NCI-H1092 treated with DMSO at 0.1 percent for 48 hours (cell line): Measurements from ENCODE around the gene HDAC4.

Experiments used
- DNase-seq: peaks from one replicate; lab custom pipeline; 2025; lab: John Stamatoyannopoulos, UW

Gene HDAC4

DNA sequence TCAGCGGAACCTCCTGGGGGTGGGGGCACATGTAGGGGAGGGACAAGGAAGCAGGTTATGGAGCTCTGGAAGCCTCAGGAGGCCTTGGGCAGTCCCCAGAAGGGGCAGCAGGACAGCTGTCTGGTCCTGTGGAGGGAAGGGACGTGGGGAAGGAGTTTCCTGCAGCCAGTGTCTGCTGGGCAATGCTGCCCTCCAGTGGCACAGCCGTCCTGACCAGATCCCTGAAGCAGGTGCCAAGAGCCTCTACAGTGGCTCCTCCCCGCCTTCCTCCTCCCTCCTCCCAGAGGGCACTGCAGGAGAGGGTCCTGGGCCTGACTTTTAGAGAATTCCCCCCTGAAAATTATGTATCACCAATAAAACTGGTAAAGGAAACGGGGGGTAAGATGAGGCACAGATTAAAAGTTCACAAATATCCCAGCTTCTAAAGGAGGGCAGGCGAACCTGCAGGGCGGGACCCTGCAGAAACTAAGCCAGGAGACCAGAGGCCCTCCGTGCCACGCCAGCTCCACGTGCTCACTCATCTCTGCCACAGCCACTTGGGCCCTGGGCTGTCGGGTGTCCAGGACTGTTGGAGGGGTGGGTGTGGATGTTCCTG is 294.4 kb downstream of the HDAC4 start:
- no peak for DNase-seq

DNA sequence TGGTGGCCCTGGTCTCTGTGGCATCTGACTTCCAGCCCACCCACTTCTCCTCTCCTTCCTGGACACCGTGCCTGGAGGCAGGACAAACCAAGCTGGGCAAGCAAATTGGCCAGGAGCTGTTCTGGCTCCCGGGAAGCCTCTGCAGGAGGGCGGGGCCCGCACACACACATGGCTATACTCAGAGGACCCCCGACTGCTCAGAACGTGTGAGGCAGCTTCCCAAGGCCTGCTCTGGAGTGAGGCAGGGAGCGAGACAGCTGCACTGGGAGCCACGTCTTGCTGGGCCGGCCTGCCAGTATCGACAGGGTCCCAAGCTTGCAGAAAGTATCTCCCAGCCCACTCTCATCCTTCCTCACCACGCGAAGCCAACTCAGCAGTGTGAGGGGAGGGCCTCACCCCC is 295.6 kb downstream of the HDAC4 start:
- no peak for DNase-seq

DNA sequence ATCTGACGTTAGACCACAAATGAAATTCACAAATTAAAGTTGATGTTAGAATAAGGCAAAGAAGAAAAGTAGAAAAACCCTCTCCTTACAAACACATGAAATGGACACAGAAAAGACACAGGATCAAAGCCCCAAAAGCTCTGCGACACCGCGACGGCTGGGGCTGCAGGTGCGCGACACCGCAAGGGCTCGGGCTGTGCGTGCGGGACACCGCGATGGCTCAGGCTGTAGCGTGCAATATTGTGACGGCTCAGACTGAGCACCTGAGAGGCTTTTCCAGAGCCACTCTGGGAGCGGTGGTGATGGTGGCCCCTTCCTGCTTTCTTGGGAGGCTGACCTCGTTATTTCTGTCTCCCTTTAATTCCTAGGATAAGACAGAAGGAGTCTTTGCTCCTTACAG is 296.0 kb downstream of the HDAC4 start:
- no peak for DNase-seq

GRCh38 chr2:239103125-239104098 is 297.4 kb downstream of the HDAC4 start:
- DNase-seq: no peak

DNA sequence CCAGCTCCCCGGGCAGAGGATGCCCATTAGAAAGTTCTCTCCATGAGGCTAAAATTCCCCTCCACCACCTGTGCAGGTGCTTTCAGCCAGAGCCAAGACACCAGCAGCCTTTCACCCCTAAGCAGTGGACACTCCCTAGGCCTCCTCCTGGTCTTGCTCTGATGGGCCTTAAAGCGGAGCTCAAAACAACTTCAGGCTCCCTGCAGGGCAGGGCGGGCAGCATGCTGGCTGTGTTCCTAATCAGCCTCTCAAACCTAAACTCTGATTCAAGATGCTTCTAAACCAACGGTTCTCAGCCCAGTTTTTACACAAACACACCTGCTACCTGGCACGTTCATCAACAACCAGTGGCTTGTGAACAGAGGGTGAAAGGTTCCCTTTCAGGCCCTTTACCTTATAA is 298.6 kb downstream of the HDAC4 start:
- no peak for DNase-seq

DNA sequence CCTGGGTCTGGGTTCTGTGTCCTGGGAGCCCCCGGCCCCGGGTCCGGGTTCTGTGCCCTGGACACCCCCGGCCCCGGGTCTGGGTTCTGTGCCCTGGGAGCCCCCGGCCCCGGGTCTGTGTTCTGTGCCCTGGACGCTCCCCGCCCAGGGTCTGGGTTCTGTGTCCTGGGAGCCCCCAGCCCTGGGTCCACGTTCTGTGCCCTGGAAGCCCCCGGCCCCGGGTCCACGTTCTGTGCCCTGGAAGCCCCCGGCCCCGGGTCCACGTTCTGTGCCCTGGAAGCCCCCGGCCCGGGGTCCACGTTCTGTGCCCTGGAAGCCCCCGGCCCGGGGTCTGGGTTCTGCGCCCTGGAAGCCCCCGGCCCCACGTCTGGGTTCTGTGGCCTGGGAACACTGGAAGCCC is 299.0 kb downstream of the HDAC4 start:
- DNase-seq: no peak

DNA sequence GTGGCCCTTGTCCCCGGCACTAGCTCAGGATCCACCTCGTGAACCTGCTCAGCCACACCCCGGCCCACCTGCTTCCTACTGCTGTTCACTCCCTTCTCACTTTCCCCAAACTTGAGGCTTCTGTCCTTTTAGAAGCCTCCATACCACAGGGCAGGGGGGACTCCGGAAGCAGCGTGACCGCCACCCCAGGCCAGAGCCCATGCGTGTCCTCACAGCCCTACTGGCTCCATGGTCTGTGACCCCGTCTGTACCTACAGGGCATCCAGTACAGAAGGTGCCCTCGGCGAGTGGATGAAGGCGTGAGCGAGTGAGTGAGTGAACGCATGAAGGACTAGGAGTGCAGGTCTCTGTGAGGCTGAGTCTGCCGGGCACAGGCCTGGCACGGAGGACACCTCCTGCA is 299.7 kb downstream of the HDAC4 start:
- no peak for DNase-seq

DNA sequence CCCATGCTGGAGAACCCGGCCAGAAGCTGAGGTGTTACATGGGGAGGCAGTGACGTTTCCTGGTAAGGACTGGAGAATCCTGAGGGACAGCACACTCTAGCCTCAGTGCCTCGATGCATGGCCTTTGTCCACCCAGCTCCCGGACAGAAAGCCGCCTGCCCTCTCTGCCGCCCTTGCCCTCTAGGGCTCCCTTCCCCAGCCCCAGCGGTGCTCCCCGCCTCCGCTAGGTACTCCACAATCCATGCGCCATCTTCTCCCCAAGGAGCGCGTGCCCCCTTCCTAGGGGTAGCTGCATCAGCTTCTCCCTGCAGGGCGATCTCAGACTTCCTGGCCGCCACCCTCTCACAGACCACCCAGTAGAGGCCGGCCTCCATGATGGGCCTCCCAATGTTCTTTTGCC is 301.3 kb downstream of the HDAC4 start:
- no peak for DNase-seq

GRCh38 chr2:239098288-239098970 is 302.4 kb downstream of the HDAC4 start:
- DNase-seq: no peak

DNA sequence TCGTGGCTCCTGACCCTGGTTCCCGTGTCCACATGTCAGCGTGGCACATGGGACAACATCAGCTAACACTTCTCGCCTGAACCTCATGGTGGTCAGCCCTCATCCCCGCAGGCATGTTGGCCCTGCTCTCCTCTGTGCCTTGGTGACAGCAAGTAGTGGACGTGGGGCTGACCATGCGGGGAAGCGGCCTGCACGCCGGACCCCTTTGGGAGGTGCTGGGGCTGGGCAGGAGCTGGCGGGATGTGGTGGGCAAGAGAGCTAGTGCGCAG is 303.5 kb downstream of the HDAC4 start:
- DNase-seq: no peak

- DNase-seq: no peak
These were observed 304.0 kb downstream of the HDAC4 start for GRCh38 chr2:239096676-239097427.

DNA sequence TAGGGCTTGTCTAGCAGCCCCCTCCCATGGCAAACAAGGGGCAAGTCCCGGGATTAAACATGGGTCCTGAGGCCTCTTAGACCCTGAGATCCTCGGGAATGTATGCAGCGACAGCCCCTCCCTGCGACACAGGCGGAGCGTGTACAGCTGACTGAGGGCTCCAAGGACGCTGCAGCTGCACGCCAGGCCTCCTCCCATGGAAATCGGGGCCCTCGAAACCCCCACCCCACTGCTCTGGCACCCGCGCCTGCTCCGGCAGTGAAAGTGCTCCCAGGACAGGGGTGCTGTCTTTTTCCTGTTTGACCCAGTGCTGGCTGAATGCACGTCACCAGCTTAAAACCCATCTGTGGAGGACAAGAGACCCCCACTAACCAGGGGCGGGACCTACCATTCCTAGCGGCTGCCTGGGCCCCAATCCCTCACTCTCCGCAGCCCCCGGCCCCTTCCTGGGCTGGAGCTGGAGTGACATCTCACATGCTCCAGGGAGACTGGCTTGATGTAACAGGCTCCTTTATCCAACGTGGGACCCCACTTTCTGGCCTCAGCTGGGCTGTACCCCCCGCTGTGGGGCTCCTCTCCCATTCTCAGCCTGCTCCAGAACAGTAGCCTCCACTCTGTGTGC is 305.2 kb downstream of the HDAC4 start:
- DNase-seq: no peak

DNA sequence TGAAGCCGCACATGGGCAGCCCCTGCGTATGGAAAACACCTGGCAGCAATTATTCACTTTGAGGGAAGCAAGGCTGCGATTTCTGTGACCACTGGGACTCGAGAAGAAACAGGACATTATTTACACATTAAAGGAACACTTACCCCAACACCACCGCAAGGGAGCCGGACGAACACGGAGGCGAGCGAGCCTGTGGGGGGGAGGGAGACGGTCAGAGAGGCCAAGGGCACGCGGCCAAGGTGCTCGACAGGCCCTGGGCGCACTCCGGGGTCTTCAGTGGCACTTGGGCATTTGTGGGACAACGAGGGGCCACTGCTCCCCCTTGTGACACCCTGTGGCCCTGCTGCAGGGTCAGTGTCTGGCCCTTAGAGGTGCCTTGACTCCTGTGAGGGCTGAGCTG is 306.0 kb downstream of the HDAC4 start:
- no peak for DNase-seq

GRCh38 chr2:239093952-239094351 is 306.9 kb downstream of the HDAC4 start:
- no peak for DNase-seq

GRCh38 chr2:239093542-239093941 is 307.3 kb downstream of the HDAC4 start:
- no peak for DNase-seq

DNA sequence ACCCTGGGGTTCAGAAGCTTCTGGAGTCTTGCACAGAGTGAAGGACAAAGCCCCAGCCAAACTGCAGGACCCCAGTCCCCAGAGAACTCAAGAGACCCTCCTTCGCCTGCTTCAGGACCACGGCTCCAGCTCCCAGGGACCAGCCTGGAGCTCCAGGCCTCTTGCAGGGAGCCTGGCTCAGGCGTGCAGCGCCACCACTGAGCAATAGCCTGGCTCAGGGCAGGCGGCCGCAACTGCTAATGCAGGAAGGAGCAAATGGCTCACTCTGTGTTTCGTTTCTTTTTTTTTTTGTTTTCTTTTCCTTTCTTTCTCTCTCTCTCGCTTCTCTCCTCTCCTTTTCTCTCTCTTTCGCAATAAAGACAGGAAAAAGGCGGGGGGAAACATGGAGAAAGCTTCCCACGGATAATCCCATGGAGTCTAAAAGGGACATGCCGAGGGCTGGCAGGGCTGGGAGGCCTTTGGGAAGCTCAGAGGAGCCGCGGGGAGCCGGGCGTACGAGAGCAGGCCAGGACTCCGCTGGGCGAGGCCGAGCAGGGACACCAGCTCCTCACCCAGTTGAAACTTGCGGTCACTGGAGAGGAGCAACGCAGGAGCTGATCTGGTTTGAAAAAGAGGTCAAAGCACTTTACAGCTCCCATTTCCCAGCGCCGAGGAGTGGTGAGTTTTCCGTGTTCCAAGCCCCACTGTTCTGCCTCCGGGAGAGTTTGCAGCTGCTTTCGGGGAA is 308.1 kb downstream of the HDAC4 start:
- DNase-seq: no peak

GRCh38 chr2:239089884-239090283 is 310.9 kb downstream of the HDAC4 start:
- DNase-seq: no peak

DNA sequence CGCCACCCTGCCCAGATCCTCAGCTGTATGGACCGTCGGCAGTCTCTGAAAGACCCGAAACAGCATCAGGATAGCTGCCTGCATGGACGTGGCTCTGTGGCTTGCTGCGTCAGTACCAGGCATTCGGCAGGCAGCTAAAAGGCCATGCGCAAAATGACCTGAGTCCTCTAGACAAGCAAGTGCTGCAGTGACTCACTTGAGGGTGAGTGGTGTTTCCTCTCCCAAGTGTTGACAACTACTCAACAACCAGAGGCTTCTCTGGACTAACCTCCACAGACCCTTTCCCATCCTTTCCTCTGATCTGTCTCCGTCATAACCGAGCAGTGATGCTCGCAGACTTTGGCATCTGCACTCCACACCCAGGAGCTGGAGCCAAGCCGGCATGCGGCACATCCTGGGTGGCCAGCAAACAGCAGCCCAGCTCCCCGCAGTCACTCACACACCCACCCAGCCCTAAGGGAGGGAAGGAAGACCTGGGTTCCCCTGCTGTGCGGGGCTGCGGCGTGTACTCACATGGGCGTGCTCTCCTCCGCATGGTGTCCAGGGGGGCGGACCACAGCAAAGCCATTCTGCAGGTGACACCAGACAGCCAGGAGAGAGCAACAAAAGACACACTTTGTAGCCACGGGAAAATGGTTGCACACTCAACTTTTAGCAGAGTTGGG is 313.6 kb downstream of the HDAC4 start:
- no peak for DNase-seq

DNA sequence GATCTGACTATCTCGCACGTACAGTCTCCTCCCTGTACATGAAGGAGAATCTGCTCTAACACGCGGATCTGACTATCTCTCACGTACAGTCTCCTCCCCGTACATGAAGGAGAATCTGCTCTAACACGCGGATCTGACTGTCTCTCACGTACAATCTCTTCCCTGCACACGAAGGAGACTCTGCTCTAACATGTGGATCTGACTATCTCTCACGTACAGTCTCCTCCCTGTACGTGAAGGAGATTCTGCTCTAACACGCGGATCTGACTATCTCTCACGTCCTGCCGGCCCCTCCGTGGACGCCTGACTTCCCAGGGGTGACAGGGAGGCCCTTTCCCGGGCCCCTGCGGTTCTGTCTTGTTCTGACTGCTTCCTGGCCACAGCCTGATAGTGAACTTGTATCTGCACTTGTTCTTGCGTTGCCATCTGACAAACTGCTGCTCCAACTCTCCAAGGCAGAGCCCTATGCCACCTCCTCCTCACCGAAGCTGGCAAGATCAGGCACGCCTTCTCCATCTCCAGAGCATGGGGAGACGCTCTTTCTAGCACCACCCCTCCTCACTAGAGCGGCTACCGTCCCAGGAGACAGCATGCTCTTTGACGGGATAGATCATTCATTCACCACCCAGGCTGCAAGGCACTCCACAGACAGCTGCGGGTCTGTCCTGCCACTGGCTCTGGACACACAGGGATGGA is 314.3 kb downstream of the HDAC4 start:
- no peak for DNase-seq
